SK-N-MC (cell line): ENCODE data around the gene FOXA1.

Source experiments
- EZH2 ChIP-seq: fragments of 200-600 bp; sonication (generic); IDR thresholded peaks from one replicate; pipeline ENCODE4 v1.6.1; 2017; ENCODE audit warnings: antibody characterized with exemption
- POLR2AphosphoS5 ChIP-seq: IDR thresholded peaks from 2 replicates; pipeline ENCODE4 v1.6.1; 2012; ENCODE audit warnings: mild to moderate bottlenecking, low read depth, low read length, borderline replicate concordance

GRCh38 chr14:37573356-37573755, 21.7 kb downstream of the FOXA1 start:
- TF ChIP-seq EZH2, result no peak
- TF ChIP-seq POLR2AphosphoS5, result no peak
